ENCODE data around the gene LPAR5.
"Not testable (repeated sequence)": the region's sequence is repeated elsewhere in the genome, so short reads cannot be mapped to it uniquely, and the experiment has no call there.

LPAR5 gene

GRCh38 chr12:6607751-6608591 lies 27.8 kb downstream of the LPAR5 start:
- in situ Hi-C loops (cut with HindIII; ENCODE audit: low sequenced_read_pairs) = no loop called here

GRCh38 chr12:6606331-6607131 lies 29.2 kb downstream of the LPAR5 start:
- in situ Hi-C loops (cut with HindIII; ENCODE audit: low sequenced_read_pairs) = no loop called here

GRCh38 chr12:6605421-6606330 lies 30.1 kb downstream of the LPAR5 start:
- in situ Hi-C loops (cut with HindIII; ENCODE audit: low sequenced_read_pairs) = no loop called here

- in situ Hi-C loops (cut with HindIII; ENCODE audit: low sequenced_read_pairs) = no loop called here
Observed at GRCh38 chr12:6604259-6605029, 31.3 kb downstream of the LPAR5 start.

- in situ Hi-C loops (cut with HindIII; ENCODE audit: low sequenced_read_pairs) = no loop called here
Observed at GRCh38 chr12:6603095-6603567, 32.6 kb downstream of the LPAR5 start.

GRCh38 chr12:6602526-6602925 lies 33.2 kb downstream of the LPAR5 start:
- in situ Hi-C loops (cut with HindIII; ENCODE audit: low sequenced_read_pairs) = no loop called here

- in situ Hi-C loops (cut with HindIII; ENCODE audit: low sequenced_read_pairs) = not testable (repeated sequence)
Observed at GRCh38 chr12:6595673-6596072, 40.1 kb downstream of the LPAR5 start.

GRCh38 chr12:6592087-6592486 lies 43.7 kb downstream of the LPAR5 start:
- in situ Hi-C loops (cut with HindIII; ENCODE audit: low sequenced_read_pairs) = no loop called here

GRCh38 chr12:6586569-6586968 lies 49.2 kb downstream of the LPAR5 start:
- in situ Hi-C loops (cut with HindIII; ENCODE audit: low sequenced_read_pairs) = not testable (repeated sequence)

GRCh38 chr12:6584293-6584692 lies 51.5 kb downstream of the LPAR5 start:
- in situ Hi-C loops (cut with HindIII; ENCODE audit: low sequenced_read_pairs) = no loop called here

- in situ Hi-C loops (cut with HindIII; ENCODE audit: low sequenced_read_pairs) = no loop called here
Observed at GRCh38 chr12:6582959-6583358, 52.8 kb downstream of the LPAR5 start.

GRCh38 chr12:6582196-6582595 lies 53.6 kb downstream of the LPAR5 start:
- in situ Hi-C loops (cut with HindIII; ENCODE audit: low sequenced_read_pairs) = no loop called here

- in situ Hi-C loops (cut with HindIII; ENCODE audit: low sequenced_read_pairs) = no loop called here
Observed at GRCh38 chr12:6575648-6576047, 60.1 kb downstream of the LPAR5 start.

GRCh38 chr12:6574576-6575295 lies 61.0 kb downstream of the LPAR5 start:
- in situ Hi-C loops (cut with HindIII; ENCODE audit: low sequenced_read_pairs) = no loop called here

GRCh38 chr12:6573001-6573400 lies 62.8 kb downstream of the LPAR5 start:
- in situ Hi-C loops (cut with HindIII; ENCODE audit: low sequenced_read_pairs) = no loop called here

- in situ Hi-C loops (cut with HindIII; ENCODE audit: low sequenced_read_pairs) = no loop called here
Observed at GRCh38 chr12:6570264-6570887, 65.4 kb downstream of the LPAR5 start.

- in situ Hi-C loops (cut with HindIII; ENCODE audit: low sequenced_read_pairs) = no loop called here
Observed at GRCh38 chr12:6569786-6570185, 66.0 kb downstream of the LPAR5 start.

GRCh38 chr12:6569312-6569711 lies 66.4 kb downstream of the LPAR5 start:
- in situ Hi-C loops (cut with HindIII; ENCODE audit: low sequenced_read_pairs) = no loop called here

Data from DLD1 (cell line).